HepG2 (cell line): ENCODE data around the gene TMEM108.

Experiments used
- CREM ChIP-seq, 2 experiments: sonication (generic) in 1 of 2; formaldehyde crosslinking in 1 of 2; IDR thresholded peaks; 2 replicates each; pipeline versions ENCODE4 v1.4.0 to v1.6.1; 2016 to 2020; ENCODE audit warnings: antibody characterized with exemption in 1 of 2, mild to moderate bottlenecking in 1 of 2, missing genetic modification reagents in 1 of 2
- EP300 ChIP-seq, 3 experiments: sonication (generic) in 1 of 3; formaldehyde crosslinking in 1 of 3; IDR thresholded peaks; 2 replicates each; pipeline versions ENCODE4 v1.5.1 to v1.6.1; 2011 to 2020; ENCODE audit warnings: low read depth in 2 of 3, low read length in 2 of 3, borderline replicate concordance in 1 of 3, improper control_type of control experiment in 1 of 3, mild to moderate bottlenecking in 1 of 3, missing genetic modification reagents in 1 of 3, moderate library complexity in 1 of 3
- GMEB1 ChIP-seq: sonication (generic); formaldehyde crosslinking; IDR thresholded peaks from 2 replicates; pipeline ENCODE4 v1.5.1; 2020; ENCODE audit warnings: missing genetic modification reagents, mild to moderate bottlenecking, borderline replicate concordance
- IRF1 ChIP-seq: sonication (generic); formaldehyde crosslinking; IDR thresholded peaks from 2 replicates; pipeline ENCODE4 v1.4.0; 2020; ENCODE audit warnings: low read depth, mild to moderate bottlenecking, missing genetic modification reagents
- KAT7 ChIP-seq: IDR thresholded peaks from 2 replicates; pipeline ENCODE4 v1.6.1; 2018; ENCODE audit warnings: borderline replicate concordance, missing compliant biosample characterization
- MAX ChIP-seq: IDR thresholded peaks from 2 replicates; pipeline ENCODE4 v1.6.1; 2012; ENCODE audit warnings: inconsistent platforms
- MIER2 ChIP-seq: IDR thresholded peaks from 2 replicates; pipeline ENCODE4 v1.6.1; 2016; ENCODE audit warnings: missing biosample characterization, missing genetic modification reagents
- MXI1 ChIP-seq: IDR thresholded peaks from 3 replicates; pipeline ENCODE4 v1.6.1; 2012; ENCODE audit warnings: low read depth, low read length, inconsistent platforms, borderline replicate concordance
- STAT5B ChIP-seq: sonication (generic); formaldehyde crosslinking; IDR thresholded peaks from 2 replicates; pipeline ENCODE4 v1.4.0; 2020; ENCODE audit warnings: missing genetic modification reagents
- SYNCRIP ChIP-seq: fragments of 200-400 bp; formaldehyde crosslinking; IDR thresholded peaks from 2 replicates; pipeline ENCODE4 v1.6.1; 2018; ENCODE audit warnings: mild to moderate bottlenecking, low read depth, low read length; ENCODE audit not compliant: insufficient read depth
- THAP7 ChIP-seq: sonication (generic); formaldehyde crosslinking; IDR thresholded peaks from 2 replicates; pipeline ENCODE4 v1.8.1; 2023; ENCODE audit warnings: mild to moderate bottlenecking, missing genetic modification reagents
- THRA ChIP-seq: sonication (generic); formaldehyde crosslinking; IDR thresholded peaks from 2 replicates; pipeline ENCODE4 v1.4.0; 2020; ENCODE audit warnings: missing genetic modification reagents, borderline replicate concordance
- YY1 ChIP-seq: IDR thresholded peaks from 2 replicates; pipeline ENCODE4 v1.6.1; 2011; ENCODE audit warnings: low read length, low read depth, moderate library complexity, mild to moderate bottlenecking; ENCODE audit not compliant: insufficient read depth, insufficient replicate concordance

GRCh38 chr3:133069556-133070286 is 31.5 kb downstream of the TMEM108 start:
- no peak for TF ChIP-seq IRF1 (CRISPR knock-in tag)
- no peak for TF ChIP-seq MXI1
- TF ChIP-seq STAT5B (CRISPR knock-in tag), result no peak
- TF ChIP-seq YY1, result no peak
- no peak for TF ChIP-seq MIER2
- no peak for TF ChIP-seq CREM (IDR thresholded peaks at IDR 0.05)
- no peak for TF ChIP-seq CREM (CRISPR knock-in tag; IDR thresholded peaks at IDR 0.05)
- no peak for TF ChIP-seq THRA (CRISPR knock-in tag)
- TF ChIP-seq KAT7 (CRISPR knock-in tag), result no peak
- TF ChIP-seq GMEB1 (CRISPR knock-in tag), result no peak
- TF ChIP-seq MAX, result no peak
- TF ChIP-seq SYNCRIP, result no peak
- no peak for TF ChIP-seq EP300 (IDR thresholded peaks at IDR 0.05; ENCODE audit: low read depth in 2 of 2, low read length in 2 of 2)
- no peak for TF ChIP-seq EP300 (CRISPR knock-in tag; IDR thresholded peaks at IDR 0.05; ENCODE audit: borderline replicate concordance)
- no peak for TF ChIP-seq THAP7 (CRISPR knock-in tag)
